HL-60/S4 (cell line): ENCODE data around the gene PYGM.

ENCODE experiments used
- in situ Hi-C: fragments of 300-500 bp; cut with MboI; formaldehyde crosslinking; loops from 2 replicates; pipeline ENCODE4 v1.14.3; 2022; ENCODE audit warnings: low sequenced_read_pairs

Gene PYGM

DNA sequence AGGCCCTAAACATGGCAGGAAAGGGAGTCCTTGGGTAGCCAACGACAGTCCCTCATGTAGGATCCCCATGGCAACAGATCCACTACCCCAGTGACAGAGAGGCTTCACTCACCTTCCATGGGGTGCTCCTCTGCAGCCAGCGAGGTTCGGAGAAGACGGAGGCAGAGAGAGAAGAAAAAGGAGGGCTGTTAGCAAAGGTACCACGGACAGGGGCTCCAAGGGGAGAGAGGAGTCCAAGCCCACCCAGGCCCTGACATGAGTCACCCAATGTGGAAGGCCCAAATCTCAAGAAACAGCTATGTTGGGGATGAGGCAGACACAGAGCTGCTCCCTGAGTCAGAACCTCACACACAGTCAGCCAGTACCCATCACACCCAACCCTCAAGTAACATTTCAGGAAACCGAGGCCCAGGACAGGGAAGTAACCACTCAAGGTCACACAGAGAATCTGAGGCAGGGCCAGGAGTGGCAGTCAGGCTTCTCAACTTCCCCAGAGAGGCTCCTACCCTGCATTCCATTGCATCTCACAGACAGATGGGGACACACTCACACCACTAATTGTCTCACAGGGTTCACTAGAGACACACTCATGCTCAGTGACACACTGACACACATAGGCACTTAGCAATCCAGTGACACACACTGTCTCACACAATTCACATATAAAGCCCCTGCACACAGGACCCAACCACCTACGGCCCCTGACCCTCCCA is 62.0 kb downstream of the PYGM start:
- in situ Hi-C loops: no loop called here
